ENCODE measurements around the gene ALPL. TPM values are rescaled to one million over a fixed set of nuclear protein-coding genes. Genes with fewer than 3 reads are reported as not detected.
"Not testable (repeated sequence)": the region's sequence is repeated elsewhere in the genome, so short reads cannot be mapped to it uniquely, and the experiment has no call there.

The ALPL gene
- total RNA-seq, 1 experiment from 2014 or later = 0.73 TPM

DNA sequence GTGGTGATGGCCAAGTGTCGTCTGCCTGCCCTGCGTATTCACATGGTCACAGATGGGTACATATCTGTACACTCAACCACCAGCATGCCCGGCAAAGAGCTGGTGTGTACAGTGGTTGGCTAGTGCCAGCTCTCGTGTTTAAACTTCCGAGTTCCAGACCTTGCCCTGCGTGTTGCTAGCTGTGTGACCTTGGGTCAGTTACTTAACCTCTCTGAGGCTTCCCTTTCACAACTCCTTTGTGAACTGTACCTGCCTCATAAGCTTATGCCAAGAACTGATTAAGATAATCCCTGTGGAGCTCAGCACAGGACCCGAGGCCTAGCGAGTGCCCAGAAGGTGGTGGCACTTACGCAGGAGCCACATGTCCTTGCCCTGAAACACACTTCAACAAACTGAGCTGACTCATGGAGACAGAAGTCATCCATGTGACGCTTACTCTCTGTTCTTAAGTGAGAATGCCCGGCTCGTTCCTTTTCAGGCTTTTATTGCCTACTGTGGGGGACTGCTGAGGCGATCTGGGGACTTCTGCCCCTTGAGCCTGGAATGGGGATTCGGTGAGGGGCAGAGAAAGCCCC lies 55.4 kb downstream of the ALPL start:
- Histone ChIP-seq H3K27ac (ENCODE audit: low read length) (no peak overlapping the region), H3K79me2 (ENCODE audit: low read length) (no peaks in the 10 kb centered on the region), H3K9ac (ENCODE audit: low read length) (no peak overlapping the region), H3K27me3 (ENCODE audit: low read length) (no peaks in the 10 kb centered on the region), H3K4me1 (ENCODE audit: insufficient read depth, low read length) (peaks cover 8% of the 10 kb centered on the region; the same call in 1 of the 2 replicates), H3K4me3 (ENCODE audit: low read length) (no peak overlapping the region), H3F3A (ENCODE audit: low read length, unreplicated experiment) (no peaks in the 10 kb centered on the region), H3K9me2 (replicated peaks; ENCODE audit: low read length) (no peaks in the 10 kb centered on the region), H3K9me3 (ENCODE audit: low read length) (no peaks in the 10 kb centered on the region), H3K36me3 (ENCODE audit: low read depth, low read length) (no peaks in the 10 kb centered on the region), H4K20me1 (ENCODE audit: low read length) (no peaks in the 10 kb centered on the region), H3K4me2 (ENCODE audit: low read length) (no peak overlapping the region), H2AFZ (ENCODE audit: low read length) (no peak overlapping the region)
- DNase-seq = peak; percentile 4
- ChIA-PET POLR2A (ENCODE audit: unreplicated experiment) (no interaction called here), CTCF (no interaction called here)
- TF ChIP-seq EZH2phosphoT487 (IDR thresholded peaks at IDR 0.05; ENCODE audit: borderline replicate concordance, low read length) (no peak), EZH2 (IDR thresholded peaks at IDR 0.05; ENCODE audit: low read length, unreplicated experiment) (no peak)
- TF ChIP-seq, protein P1, sequence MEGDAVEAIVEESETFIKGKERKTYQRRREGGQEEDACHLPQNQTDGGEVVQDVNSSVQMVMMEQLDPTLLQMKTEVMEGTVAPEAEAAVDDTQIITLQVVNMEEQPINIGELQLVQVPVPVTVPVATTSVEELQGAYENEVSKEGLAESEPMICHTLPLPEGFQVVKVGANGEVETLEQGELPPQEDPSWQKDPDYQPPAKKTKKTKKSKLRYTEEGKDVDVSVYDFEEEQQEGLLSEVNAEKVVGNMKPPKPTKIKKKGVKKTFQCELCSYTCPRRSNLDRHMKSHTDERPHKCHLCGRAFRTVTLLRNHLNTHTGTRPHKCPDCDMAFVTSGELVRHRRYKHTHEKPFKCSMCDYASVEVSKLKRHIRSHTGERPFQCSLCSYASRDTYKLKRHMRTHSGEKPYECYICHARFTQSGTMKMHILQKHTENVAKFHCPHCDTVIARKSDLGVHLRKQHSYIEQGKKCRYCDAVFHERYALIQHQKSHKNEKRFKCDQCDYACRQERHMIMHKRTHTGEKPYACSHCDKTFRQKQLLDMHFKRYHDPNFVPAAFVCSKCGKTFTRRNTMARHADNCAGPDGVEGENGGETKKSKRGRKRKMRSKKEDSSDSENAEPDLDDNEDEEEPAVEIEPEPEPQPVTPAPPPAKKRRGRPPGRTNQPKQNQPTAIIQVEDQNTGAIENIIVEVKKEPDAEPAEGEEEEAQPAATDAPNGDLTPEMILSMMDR (conservative IDR thresholded peaks at IDR 0.05; ENCODE audit: low read depth, low read length) = no peak
- no peak for ATAC-seq
- BruUV-seq (replicated peaks) = no TSS peak
- intact Hi-C loops (cut with micrococcal nuclease) = no loop called here

DNA sequence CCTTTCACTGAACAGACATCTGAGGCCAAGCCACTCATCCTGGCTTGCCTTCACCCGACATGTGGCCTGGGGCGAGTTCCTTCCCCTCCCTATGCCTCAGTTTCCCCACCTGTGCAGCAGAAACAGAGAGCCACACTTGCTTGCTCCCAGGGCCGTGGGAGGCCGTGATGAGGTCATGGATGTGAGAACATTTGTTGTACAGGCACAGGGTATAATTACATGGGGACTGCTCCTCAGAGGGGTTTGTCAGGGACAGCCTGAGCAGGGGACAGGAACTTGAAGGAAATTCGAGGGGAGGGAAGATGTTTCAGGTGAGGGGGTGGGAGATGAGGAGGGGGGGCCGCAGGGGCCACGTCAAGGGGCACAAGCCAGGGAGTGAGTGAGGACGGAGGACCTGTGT lies 56.1 kb downstream of the ALPL start:
- DNase-seq = no peak
- BruUV-seq (replicated peaks) = no TSS peak
- no peak overlapping the region for H3K4me3 ChIP-seq (ENCODE audit: low read length)
- ChIA-PET POLR2A (ENCODE audit: unreplicated experiment) (no interaction called here), CTCF (no interaction called here)
- H4K20me1 ChIP-seq (ENCODE audit: low read length) = no peaks in the 10 kb centered on the region
- no peaks in the 10 kb centered on the region for H3K36me3 ChIP-seq (ENCODE audit: low read depth, low read length)
- H3K4me1 ChIP-seq (ENCODE audit: insufficient read depth, low read length) = peaks cover 8% of the 10 kb centered on the region; the same call in 1 of the 2 replicates
- TF ChIP-seq EZH2phosphoT487 (IDR thresholded peaks at IDR 0.05; ENCODE audit: borderline replicate concordance, low read length) = no peak
- no peak for TF ChIP-seq EZH2 (IDR thresholded peaks at IDR 0.05; ENCODE audit: low read length, unreplicated experiment)
- TF ChIP-seq, protein P1 (conservative IDR thresholded peaks at IDR 0.05; ENCODE audit: low read depth, low read length) = no peak
- H2AFZ ChIP-seq (ENCODE audit: low read length) = no peak overlapping the region
- no peaks in the 10 kb centered on the region for H3K9me3 ChIP-seq (ENCODE audit: low read length)
- no peak overlapping the region for H3K9ac ChIP-seq (ENCODE audit: low read length)
- H3K4me2 ChIP-seq (ENCODE audit: low read length) = no peak overlapping the region
- H3F3A ChIP-seq (ENCODE audit: low read length, unreplicated experiment) = no peaks in the 10 kb centered on the region
- no peak overlapping the region for H3K27ac ChIP-seq (ENCODE audit: low read length)
- no peaks in the 10 kb centered on the region for H3K79me2 ChIP-seq (ENCODE audit: low read length)
- H3K27me3 ChIP-seq (ENCODE audit: low read length) = no peaks in the 10 kb centered on the region
- ATAC-seq = no peak
- intact Hi-C loops (cut with micrococcal nuclease) = no loop called here
- H3K9me2 ChIP-seq (replicated peaks; ENCODE audit: low read length) = no peaks in the 10 kb centered on the region

DNA sequence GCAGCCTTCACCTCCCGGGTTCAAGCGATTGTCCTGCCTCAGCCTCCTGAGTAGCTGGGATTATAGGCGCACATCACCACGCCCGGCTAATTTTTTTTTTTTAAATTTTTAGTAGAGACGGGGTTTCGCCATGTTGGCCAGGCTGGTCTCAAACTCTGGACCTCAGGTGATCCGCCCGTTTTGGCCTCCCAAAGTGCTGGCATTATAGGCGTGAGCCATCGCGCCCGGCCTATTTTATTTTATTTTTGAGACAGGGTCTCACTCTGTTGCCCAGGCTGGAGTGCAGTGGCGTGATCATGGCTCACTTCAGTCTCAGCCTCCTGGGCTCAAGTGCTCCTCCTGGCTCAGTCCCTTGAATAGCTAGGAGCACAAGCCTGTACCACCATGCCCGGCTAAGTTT lies 57.1 kb downstream of the ALPL start:
- H3K36me3 ChIP-seq (ENCODE audit: low read depth, low read length); H3K4me1 ChIP-seq (ENCODE audit: insufficient read depth, low read length); CTCF ChIA-PET; H3K9ac ChIP-seq (ENCODE audit: low read length); H2AFZ ChIP-seq (ENCODE audit: low read length); intact Hi-C loops (cut with micrococcal nuclease); H3K4me2 ChIP-seq (ENCODE audit: low read length); H3F3A ChIP-seq (ENCODE audit: low read length, unreplicated experiment); H3K9me3 ChIP-seq (ENCODE audit: low read length); H3K27ac ChIP-seq (ENCODE audit: low read length); POLR2A ChIA-PET (ENCODE audit: unreplicated experiment); ATAC-seq; BruUV-seq (replicated peaks); H3K27me3 ChIP-seq (ENCODE audit: low read length); DNase-seq; H3K79me2 ChIP-seq (ENCODE audit: low read length); H3K9me2 ChIP-seq (replicated peaks; ENCODE audit: low read length); H4K20me1 ChIP-seq (ENCODE audit: low read length); H3K4me3 ChIP-seq (ENCODE audit: low read length): not testable (repeated sequence)

Measured in PC-3 (cell line).